K562 (cell line): ENCODE measurements around the gene JAKMIP2. TPM values are rescaled to one million over a fixed set of nuclear protein-coding genes. Genes with fewer than 3 reads are reported as not detected.
"Not testable (repeated sequence)": the region's sequence is repeated elsewhere in the genome, so short reads cannot be mapped to it uniquely, and the experiment has no call there.

Experiments used
- ATAC-seq: fragments of 200-7000 bp; cut with Tn5 transposase; 3 replicates; pipeline ENCODE4 v1.9.1; 2020; ENCODE audit warnings: moderate library complexity
- BruUV-seq: library from RNA; stranded (reverse); fragments of 400-500 nt; replicated peaks from 2 replicates; lab custom pipeline; 2021; lab: Mats Ljungman, UMichigan
- CTCF ChIA-PET: fragments of 300-600 bp; formaldehyde crosslinking; extraction: SDS; loops from one replicate; lab custom pipeline; 2021; ENCODE audit warnings: low intra/inter-chr PET ratio; lab: Yijun Ruan, JAX
- POLR2A ChIA-PET: fragments of 300-600, 350-650 bp; sonication (Branson Sonifier 250); formaldehyde crosslinking; extraction: SDS; loops from one replicate; lab custom pipeline; 2021; ENCODE audit warnings: antibody characterized with exemption, inconsistent platforms; lab: Yijun Ruan, JAX
- DNase-seq, 4 experiments: peaks; one replicate each; pipeline versions ENCODE4 v3.0.0 to v3.0.0-alpha.2; 2011 to 2018; ENCODE audit warnings: low spot score in 3 of 4, mixed read lengths in 3 of 4; ENCODE audit errors: extremely low read depth in 1 of 4
- FAIRE-seq: peaks from 2 replicates; lab custom pipeline; 2011; peaks lifted over from hg19 to GRCh38; lab: Jason Lieb, UNC
- H2AFZ ChIP-seq: 2 replicates; pipeline ENCODE4 v1.6.0; 2011; ENCODE audit warnings: low read depth, low read length, control low read depth, inconsistent platforms
- H3K27ac ChIP-seq: fragments of 200-600 bp; 3 replicates; pipeline ENCODE4 v1.8.0; 2011; ENCODE audit warnings: low read depth, mild to moderate bottlenecking, control low read depth, inconsistent platforms, low read length, moderate library complexity, mixed read lengths; ENCODE audit errors: extremely low read depth
- H3K27me3 ChIP-seq, 2 experiments: fragments of 300-600 bp in 1 of 2; 2 replicates in 1 of 2; 3 replicates in 1 of 2; pipeline versions ENCODE4 v1.6.0 to v1.8.0; 2011; ENCODE audit warnings: inconsistent platforms in 2 of 2, low read length in 2 of 2, mild to moderate bottlenecking in 1 of 2, mixed read lengths in 1 of 2, moderate library complexity in 1 of 2; ENCODE audit not compliant: control insufficient read depth in 2 of 2, insufficient read depth in 2 of 2
- H3K36me3 ChIP-seq: fragments of 300-600 bp; 3 replicates; pipeline ENCODE4 v1.8.0; 2011; ENCODE audit warnings: mild to moderate bottlenecking, low read length, inconsistent platforms; ENCODE audit not compliant: control insufficient read depth, insufficient read depth
- H3K4me1 ChIP-seq, 2 experiments: fragments of 200-600 bp in 1 of 2; replicated peaks in 1 of 2; 2 replicates in 1 of 2; 3 replicates in 1 of 2; pipeline versions ENCODE4 v1.5.1 to v1.8.0; 2011; ENCODE audit warnings: inconsistent platforms in 2 of 2, low read length in 2 of 2, mild to moderate bottlenecking in 1 of 2, mixed read lengths in 1 of 2, moderate library complexity in 1 of 2; ENCODE audit not compliant: control insufficient read depth in 2 of 2, insufficient read depth in 2 of 2
- H3K4me2 ChIP-seq: 2 replicates; pipeline ENCODE4 v1.6.1; 2011; ENCODE audit warnings: low read length, control low read depth, inconsistent platforms, mixed read lengths; ENCODE audit not compliant: insufficient read depth
- H3K4me3 ChIP-seq: fragments of 200-600 bp; sonication (generic), shearing (Covaris generic); 2 replicates; pipeline ENCODE4 v1.5.1; 2016; ENCODE audit warnings: control low read depth, inconsistent platforms
- H3K79me2 ChIP-seq: fragments of 200-600 bp; 3 replicates; pipeline ENCODE4 v1.8.0; 2011; ENCODE audit warnings: low read length, inconsistent platforms; ENCODE audit not compliant: control insufficient read depth, insufficient read depth
- H3K9ac ChIP-seq, 2 experiments: 2 replicates each; pipeline versions ENCODE4 v1.6.0 to v1.6.1; 2011; ENCODE audit warnings: low read depth in 2 of 2, low read length in 2 of 2, control low read depth in 1 of 2, inconsistent platforms in 1 of 2, mild to moderate bottlenecking in 1 of 2, mixed read lengths in 1 of 2; ENCODE audit not compliant: insufficient read depth in 1 of 2
- H3K9me1 ChIP-seq: one replicate; pipeline ENCODE4 v1.6.0; 2011; ENCODE audit warnings: inconsistent platforms, mild to moderate bottlenecking, low read length, moderate library complexity; ENCODE audit not compliant: control insufficient read depth, insufficient read depth
- H3K9me3 ChIP-seq: replicated peaks from 2 replicates; pipeline ENCODE4 v1.5.1; 2011; ENCODE audit warnings: low read depth, low read length, inconsistent platforms; ENCODE audit not compliant: control insufficient read depth, insufficient read depth
- H4K20me1 ChIP-seq: replicated peaks from 2 replicates; pipeline ENCODE4 v1.6.1; 2011; ENCODE audit warnings: low read length, inconsistent platforms, mixed read lengths; ENCODE audit not compliant: control insufficient read depth, insufficient read depth
- MYBL2 ChIP-seq, 2 experiments: fragments of 450-650 bp in 1 of 2; sonication (generic) in 1 of 2; formaldehyde crosslinking in 1 of 2; IDR thresholded peaks; 2 replicates each; pipeline versions ENCODE4 v1.6.1 to v1.8.1; 2017 to 2022; ENCODE audit warnings: borderline replicate concordance in 1 of 2, inconsistent platforms in 1 of 2, low read depth in 1 of 2, mild to moderate bottlenecking in 1 of 2, missing genetic modification reagents in 1 of 2, moderate library complexity in 1 of 2
- NR2C1 ChIP-seq, 2 experiments: fragments of 450-650 bp; IDR thresholded peaks; 2 replicates each; pipeline ENCODE4 v1.6.1; 2017; ENCODE audit warnings: mild to moderate bottlenecking in 2 of 2, antibody characterized with exemption in 1 of 2, inconsistent platforms in 1 of 2, missing compliant biosample characterization in 1 of 2, missing genetic modification characterization in 1 of 2
- SRSF1 ChIP-seq: fragments of 200-400 bp; formaldehyde crosslinking; IDR thresholded peaks from 2 replicates; pipeline ENCODE4 v1.6.1; 2017; ENCODE audit warnings: mild to moderate bottlenecking, low read depth, low read length, moderate library complexity
- ZNF583 ChIP-seq: fragments of 250-450 bp; sonication (Bioruptor Pico); IDR thresholded peaks from 2 replicates; pipeline ENCODE4 v1.4.0; 2020
- WGBS: fragments of 100-300 bp; shearing (Covaris generic); methylation state at CpG from one replicate; pipeline ENCODE4 v1.1.6; 2016; ENCODE audit warnings: low coverage, mixed read lengths; ENCODE audit not compliant: insufficient coverage; ENCODE audit errors: missing lambda C conversion rate; 5-methylcytosine and 5-hydroxymethylcytosine counted together
- in situ Hi-C: fragments of 300-500 bp; cut with MboI; formaldehyde crosslinking; loops from 4 replicates; pipeline ENCODE4 v1.15.0; 2018; ENCODE audit warnings: inconsistent platforms, mixed read lengths
- intact Hi-C: fragments of 100-400 bp; cut with micrococcal nuclease; formaldehyde crosslinking; loops from 2 replicates; pipeline ENCODE4 v1.14.2; 2022
- polyA plus RNA-seq, 8 experiments: library from polyadenylated mRNA; depleted of rRNA in 4 of 8; stranded (reverse) in 5 of 8; unstranded in 3 of 8; fragments of >200 nt; fragmentation: Nextera tagmentation in 2 of 8; fragmentation: Illumina TruSeq in 1 of 8; extraction: Ambion mirVana in 2 of 8; extraction: Trizol in 1 of 8; gene quantifications; 2 replicates each; pipeline versions ENCODE4 v1.2.1 to v1.2.3, GENCODE V29; 2011 to 2014; ENCODE audit warnings: inconsistent platforms in 1 of 8, missing spikeins in 1 of 8
- total RNA-seq, 7 experiments: library from RNA; depleted of rRNA in 6 of 7; stranded (reverse); fragments of >200 nt in 6 of 7; fragmentation: Illumina TruSeq in 2 of 7; extraction: Trizol in 2 of 7; gene quantifications; 2 replicates each; pipeline versions ENCODE4 v1.2.1 to v1.2.3, GENCODE V29; 2011 to 2021; ENCODE audit warnings: low replicate concordance in 1 of 7
- TF ChIP-seq, protein P1 (sequence below): fragments of 250-450 bp; sonication (Bioruptor Pico); IDR thresholded peaks from 2 replicates; pipeline ENCODE4 v1.9.0; 2021; ENCODE audit warnings: mild to moderate bottlenecking, inconsistent platforms

Gene JAKMIP2
- total and polyA plus RNA-seq, 9 of the 15 experiments (the other 6 are each of a cell fraction or from before 2014, with no cell fraction given) = not detected

DNA sequence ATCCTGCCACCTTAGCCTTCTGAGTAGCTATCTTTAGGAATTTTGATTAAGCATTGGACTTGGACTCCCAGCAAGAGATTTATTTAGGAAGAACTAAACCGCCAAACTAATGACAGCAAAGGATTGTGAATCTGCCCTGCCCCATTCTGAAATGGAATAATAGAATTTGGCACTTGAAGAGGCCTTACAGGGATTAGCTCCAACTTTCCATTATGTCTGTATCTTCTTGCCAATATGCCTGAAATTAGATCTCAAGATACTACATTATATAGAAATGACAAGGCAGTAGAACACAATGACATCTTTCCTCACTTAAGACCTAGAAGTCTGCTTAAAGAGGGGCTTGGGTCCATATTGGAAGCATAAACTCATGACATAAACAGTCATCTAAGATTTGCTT lies 195.7 kb downstream of the JAKMIP2 start (continued):
- TF ChIP-seq, protein P1, sequence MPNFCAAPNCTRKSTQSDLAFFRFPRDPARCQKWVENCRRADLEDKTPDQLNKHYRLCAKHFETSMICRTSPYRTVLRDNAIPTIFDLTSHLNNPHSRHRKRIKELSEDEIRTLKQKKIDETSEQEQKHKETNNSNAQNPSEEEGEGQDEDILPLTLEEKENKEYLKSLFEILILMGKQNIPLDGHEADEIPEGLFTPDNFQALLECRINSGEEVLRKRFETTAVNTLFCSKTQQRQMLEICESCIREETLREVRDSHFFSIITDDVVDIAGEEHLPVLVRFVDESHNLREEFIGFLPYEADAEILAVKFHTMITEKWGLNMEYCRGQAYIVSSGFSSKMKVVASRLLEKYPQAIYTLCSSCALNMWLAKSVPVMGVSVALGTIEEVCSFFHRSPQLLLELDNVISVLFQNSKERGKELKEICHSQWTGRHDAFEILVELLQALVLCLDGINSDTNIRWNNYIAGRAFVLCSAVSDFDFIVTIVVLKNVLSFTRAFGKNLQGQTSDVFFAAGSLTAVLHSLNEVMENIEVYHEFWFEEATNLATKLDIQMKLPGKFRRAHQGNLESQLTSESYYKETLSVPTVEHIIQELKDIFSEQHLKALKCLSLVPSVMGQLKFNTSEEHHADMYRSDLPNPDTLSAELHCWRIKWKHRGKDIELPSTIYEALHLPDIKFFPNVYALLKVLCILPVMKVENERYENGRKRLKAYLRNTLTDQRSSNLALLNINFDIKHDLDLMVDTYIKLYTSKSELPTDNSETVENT (CRISPR knock-in tag) = no peak

DNA sequence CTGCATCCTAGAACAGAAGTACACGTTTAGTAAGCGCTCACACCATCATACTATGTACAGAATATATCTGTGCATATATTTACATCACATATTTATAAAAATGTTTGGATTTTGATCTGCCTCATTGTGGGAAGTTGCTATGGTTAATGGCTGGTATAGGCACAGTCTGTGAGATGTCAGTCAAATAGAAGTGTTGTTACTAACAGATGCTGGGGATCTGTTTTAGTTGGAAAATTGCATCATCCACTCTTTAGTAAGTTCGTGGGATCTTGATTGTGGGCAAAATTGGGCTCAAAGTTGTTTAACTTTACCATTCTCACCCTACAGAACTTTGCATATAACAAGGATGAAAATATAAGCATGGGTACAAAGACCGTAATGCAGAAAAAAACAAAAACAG lies 196.3 kb downstream of the JAKMIP2 start:
- FAIRE-seq = no peak
- Histone ChIP-seq H2AFZ (no peak overlapping the region), H3K4me3 (no peak overlapping the region), H3K4me2 (no peak overlapping the region), H3K79me2 (no peaks in the 10 kb centered on the region), H4K20me1 (no peaks in the 10 kb centered on the region), H3K9me1 (no peaks in the 10 kb centered on the region), H3K9me3 (no peaks in the 10 kb centered on the region), H3K27me3 (no peaks in the 10 kb centered on the region), H3K9ac (no peak overlapping the region), H3K4me1 (no peaks in the 10 kb centered on the region), H3K36me3 (no peaks in the 10 kb centered on the region), H3K27ac (no peak overlapping the region)
- no peak for ATAC-seq
- no TSS peak for BruUV-seq
- no peak for TF ChIP-seq MYBL2 (IDR thresholded peaks at IDR 0.05; ENCODE audit: low read depth)
- no peak for TF ChIP-seq MYBL2 (CRISPR knock-in tag; IDR thresholded peaks at IDR 0.05; ENCODE audit: borderline replicate concordance)
- TF ChIP-seq NR2C1 (IDR thresholded peaks at IDR 0.05) = no peak
- no peak for TF ChIP-seq NR2C1 (tag; IDR thresholded peaks at IDR 0.05)
- TF ChIP-seq ZNF583 (CRISPR knock-in tag) = no peak
- TF ChIP-seq SRSF1 = no peak
- DNase-seq = no peak
- 0% methylated on average over 4 of the region's 4 CpGs for WGBS
- intact Hi-C loops (no loop called here), in situ Hi-C loops (no loop called here)
- ChIA-PET CTCF (no interaction called here), POLR2A (no interaction called here)

DNA sequence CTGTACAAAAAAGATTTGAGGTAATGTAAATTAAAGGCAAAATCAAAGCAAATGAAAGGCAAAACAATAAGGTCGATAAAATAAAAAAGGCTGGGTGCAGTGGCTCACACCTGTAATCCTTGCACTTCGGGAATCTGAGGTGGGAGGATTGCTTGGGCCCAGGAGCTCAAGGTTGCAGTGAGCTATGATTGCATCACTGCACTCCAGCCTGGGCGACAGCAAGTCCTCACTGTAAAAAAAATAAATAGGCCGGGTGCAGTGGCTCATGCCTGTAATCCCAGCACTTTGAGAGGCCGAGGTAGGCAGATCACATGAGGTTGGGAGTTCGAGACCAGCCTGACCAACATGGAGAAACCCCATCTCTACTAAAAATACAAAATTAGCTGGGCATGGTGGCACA lies 200.3 kb downstream of the JAKMIP2 start:
- 3% methylated on average over 6 of the region's 6 CpGs for whole genome bisulfite sequencing
- H3K9me1 ChIP-seq, in situ Hi-C loops, H2AFZ ChIP-seq, H3K79me2 ChIP-seq, H3K4me2 ChIP-seq, FAIRE-seq, H3K4me1 ChIP-seq, H3K4me3 ChIP-seq, H3K27me3 ChIP-seq, H4K20me1 ChIP-seq, intact Hi-C loops, H3K36me3 ChIP-seq, H3K9ac ChIP-seq, CTCF ChIA-PET, BruUV-seq, ATAC-seq, POLR2A ChIA-PET, H3K27ac ChIP-seq, DNase-seq, H3K9me3 ChIP-seq: not testable (repeated sequence)

DNA sequence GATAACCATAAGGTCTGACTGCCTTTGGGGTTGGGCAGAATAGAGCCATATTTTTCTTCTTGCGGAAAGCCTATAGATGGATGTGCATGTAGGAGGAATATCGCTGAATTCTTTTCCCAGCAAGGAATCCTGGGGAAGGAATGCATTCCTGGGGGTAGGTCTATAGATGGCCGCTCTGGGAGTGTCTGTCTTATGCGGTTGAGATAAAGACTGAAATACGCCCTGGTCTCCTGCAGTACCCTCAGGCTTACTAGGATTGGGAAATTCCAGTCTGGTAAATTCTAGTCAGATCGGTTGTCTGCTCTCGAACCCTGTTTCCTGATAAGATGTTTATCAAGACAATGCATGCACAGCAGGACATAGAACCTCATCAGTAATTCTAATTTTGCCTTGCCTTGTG lies 202.1 kb downstream of the JAKMIP2 start:
- POLR2A ChIA-PET, CTCF ChIA-PET, H3K9me1 ChIP-seq, H3K36me3 ChIP-seq, H4K20me1 ChIP-seq, H3K27me3 ChIP-seq, BruUV-seq, H3K27ac ChIP-seq, H3K9ac ChIP-seq, in situ Hi-C loops, H3K4me1 ChIP-seq, H3K4me3 ChIP-seq, DNase-seq, H3K4me2 ChIP-seq, H2AFZ ChIP-seq, FAIRE-seq, intact Hi-C loops, ATAC-seq, H3K79me2 ChIP-seq, H3K9me3 ChIP-seq: not testable (repeated sequence)
- WGBS = 1% methylated on average over 7 of the region's 7 CpGs
